ENCODE data around the gene KRTAP1-4.

The KRTAP1-4 gene

DNA sequence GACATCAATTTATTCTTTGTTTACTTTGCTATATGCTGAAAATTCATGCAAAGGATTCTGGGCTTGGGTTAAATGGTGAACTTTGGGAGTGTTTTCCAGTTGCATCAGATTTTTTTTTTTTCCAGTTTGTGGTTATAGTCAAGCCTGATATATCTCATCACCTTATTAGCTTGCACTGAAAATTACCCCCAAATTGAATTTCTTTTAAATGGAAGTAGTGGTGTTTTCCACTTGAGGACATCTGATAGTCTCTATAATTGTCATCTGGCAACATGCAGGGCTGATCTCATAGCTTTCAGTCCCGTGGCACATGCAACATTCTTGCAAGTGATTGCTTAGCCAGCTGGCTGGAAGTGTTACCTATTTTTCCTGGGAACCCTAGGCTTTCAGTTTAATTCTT, 16.4 kb downstream of the KRTAP1-4 start:
- TF ChIP-seq MAX (IDR thresholded peaks at IDR 0.05) (no peak), USF1 (IDR thresholded peaks at IDR 0.05) (no peak), REST (IDR thresholded peaks at IDR 0.05; ENCODE audit: low read depth) (no peak), CEBPB (IDR thresholded peaks at IDR 0.05) (no peak), TCF12 (IDR thresholded peaks at IDR 0.05; ENCODE audit: low read depth) (no peak), EP300 (IDR thresholded peaks at IDR 0.05; ENCODE audit: borderline replicate concordance) (no peak), YY1 (IDR thresholded peaks at IDR 0.05; ENCODE audit: low read depth) (no peak), TEAD4 (IDR thresholded peaks at IDR 0.05) (no peak), ZBTB7A (IDR thresholded peaks at IDR 0.05; ENCODE audit: low read depth) (no peak), TAF1 (IDR thresholded peaks at IDR 0.05; ENCODE audit: low read depth) (no peak), RAD21 (IDR thresholded peaks at IDR 0.05; ENCODE audit: low read depth) (no peak), CREB1 (IDR thresholded peaks at IDR 0.05; ENCODE audit: low read depth) (no peak), EGR1 (IDR thresholded peaks at IDR 0.05) (no peak), NFIC (IDR thresholded peaks at IDR 0.05) (no peak), FOXM1 (IDR thresholded peaks at IDR 0.05; ENCODE audit: borderline replicate concordance, low read depth) (no peak)

- no peak for TF ChIP-seq FOXM1 (IDR thresholded peaks at IDR 0.05; ENCODE audit: borderline replicate concordance, low read depth)
Observed at GRCh38 chr17:41013181-41013580, 16.8 kb downstream of the KRTAP1-4 start.

DNA sequence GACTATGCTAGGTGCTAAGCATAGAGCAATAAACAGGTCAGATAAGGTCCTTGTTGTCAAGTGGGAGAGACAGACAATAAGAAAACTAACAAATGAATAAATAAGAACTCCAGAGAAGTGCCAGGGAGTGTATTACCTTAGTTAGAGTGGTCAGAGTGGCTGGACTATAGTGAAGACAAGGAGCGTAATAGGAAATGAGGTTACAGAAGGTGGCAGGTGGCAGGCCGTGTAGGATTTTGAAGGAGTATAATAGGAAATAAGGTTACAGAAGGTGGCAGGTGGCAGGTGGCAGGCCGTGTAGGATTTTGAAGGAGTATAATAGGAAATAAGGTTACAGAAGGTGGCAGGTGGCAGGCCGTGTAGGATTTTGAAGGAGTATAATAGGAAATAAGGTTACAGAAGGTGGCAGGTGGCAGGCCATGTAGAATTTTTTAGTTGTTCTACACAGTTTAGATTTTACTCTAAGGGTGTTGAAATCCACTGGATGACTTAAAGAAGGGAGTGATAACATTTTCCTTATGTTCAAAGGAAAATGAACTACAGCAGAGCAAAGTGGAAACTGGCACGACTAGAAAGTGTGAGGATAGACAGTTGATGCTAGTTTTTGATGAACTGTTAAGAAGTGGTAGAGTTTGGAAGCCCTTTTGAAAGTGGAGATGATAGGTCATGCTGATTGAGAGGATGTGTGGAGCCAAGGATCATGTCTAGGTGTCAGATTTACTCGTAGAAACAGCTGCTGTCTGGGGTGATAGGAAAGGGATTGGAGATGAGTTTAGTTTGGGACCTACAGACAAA, 17.5 kb downstream of the KRTAP1-4 start:
- TF ChIP-seq TEAD4 (IDR thresholded peaks at IDR 0.05) (no peak), USF1 (IDR thresholded peaks at IDR 0.05) (no peak), TCF12 (IDR thresholded peaks at IDR 0.05; ENCODE audit: low read depth) (no peak), CREB1 (IDR thresholded peaks at IDR 0.05; ENCODE audit: low read depth) (no peak), EGR1 (IDR thresholded peaks at IDR 0.05) (no peak), FOXM1 (IDR thresholded peaks at IDR 0.05; ENCODE audit: borderline replicate concordance, low read depth) (no peak), EP300 (IDR thresholded peaks at IDR 0.05; ENCODE audit: borderline replicate concordance) (no peak), MAX (IDR thresholded peaks at IDR 0.05) (no peak), NFIC (IDR thresholded peaks at IDR 0.05) (no peak), RAD21 (IDR thresholded peaks at IDR 0.05; ENCODE audit: low read depth) (no peak), YY1 (IDR thresholded peaks at IDR 0.05; ENCODE audit: low read depth) (no peak), REST (IDR thresholded peaks at IDR 0.05; ENCODE audit: low read depth) (no peak), CEBPB (IDR thresholded peaks at IDR 0.05) (no peak), ZBTB7A (IDR thresholded peaks at IDR 0.05; ENCODE audit: low read depth) (no peak), TAF1 (IDR thresholded peaks at IDR 0.05; ENCODE audit: low read depth) (no peak)

GRCh38 chr17:41010441-41010840, 19.6 kb downstream of the KRTAP1-4 start:
- no peak for TF ChIP-seq USF1 (IDR thresholded peaks at IDR 0.05)
- TF ChIP-seq RAD21 (IDR thresholded peaks at IDR 0.05; ENCODE audit: low read depth): no peak
- TF ChIP-seq REST (IDR thresholded peaks at IDR 0.05; ENCODE audit: low read depth): no peak
- TF ChIP-seq EP300 (IDR thresholded peaks at IDR 0.05; ENCODE audit: borderline replicate concordance): no peak
- TF ChIP-seq CREB1 (IDR thresholded peaks at IDR 0.05; ENCODE audit: low read depth): no peak
- TF ChIP-seq TEAD4 (IDR thresholded peaks at IDR 0.05): no peak
- TF ChIP-seq TAF1 (IDR thresholded peaks at IDR 0.05; ENCODE audit: low read depth): no peak
- no peak for TF ChIP-seq YY1 (IDR thresholded peaks at IDR 0.05; ENCODE audit: low read depth)
- no peak for TF ChIP-seq MAX (IDR thresholded peaks at IDR 0.05)
- no peak for TF ChIP-seq TCF12 (IDR thresholded peaks at IDR 0.05; ENCODE audit: low read depth)
- TF ChIP-seq FOXM1 (IDR thresholded peaks at IDR 0.05; ENCODE audit: borderline replicate concordance, low read depth): no peak
- no peak for TF ChIP-seq ZBTB7A (IDR thresholded peaks at IDR 0.05; ENCODE audit: low read depth)
